WERI-Rb-1 (cell line): ENCODE results near the gene CIC.
"Not testable (repeated sequence)": the region's sequence is repeated elsewhere in the genome, so short reads cannot be mapped to it uniquely, and the experiment has no call there.

Source experiments
- DNase-seq: peaks from one replicate; pipeline ENCODE4 v3.0.0-alpha.2; 2020
- H3K27ac ChIP-seq: fragments of 250-450 bp; sonication (Bioruptor Pico); 2 replicates; pipeline ENCODE4 v1.5.1; 2020; ENCODE audit warnings: mild to moderate bottlenecking, moderate library complexity
- H3K27me3 ChIP-seq: fragments of 250-450 bp; sonication (Bioruptor Pico); 2 replicates; pipeline ENCODE4 v1.5.1; 2021; ENCODE audit warnings: mild to moderate bottlenecking, low read depth, moderate library complexity; ENCODE audit not compliant: insufficient read depth, severe bottlenecking
- H3K36me3 ChIP-seq: fragments of 250-450 bp; sonication (Bioruptor Pico); 2 replicates; pipeline ENCODE4 v1.5.1; 2020; ENCODE audit warnings: mild to moderate bottlenecking, moderate library complexity
- H3K4me3 ChIP-seq: 2 replicates; pipeline ENCODE4 v1.5.1; 2011; ENCODE audit warnings: low read depth, mild to moderate bottlenecking, control low read depth, low read length
- H3K9me3 ChIP-seq: fragments of 250-450 bp; sonication (Bioruptor Pico); 2 replicates; pipeline ENCODE4 v1.5.1; 2021; ENCODE audit warnings: mild to moderate bottlenecking, moderate library complexity; ENCODE audit not compliant: severe bottlenecking
- TF ChIP-seq, protein P1 (sequence below): IDR thresholded peaks from 2 replicates; pipeline ENCODE4 v1.5.1; 2011; ENCODE audit warnings: low read depth, mild to moderate bottlenecking, control low read depth, inconsistent platforms, low read length

CIC gene

GRCh38 chr19:42328854-42329253, 59.8 kb downstream of the CIC start:
- Histone ChIP-seq H3K27ac (peak overlapping the region; percentile 84), H3K27me3 (no peaks in the 10 kb centered on the region), H3K36me3 (no peaks in the 10 kb centered on the region; the same call in 1 of the 2 replicates), H3K4me3 (no peak overlapping the region), H3K9me3 (no peaks in the 10 kb centered on the region)
- TF ChIP-seq, protein P1, sequence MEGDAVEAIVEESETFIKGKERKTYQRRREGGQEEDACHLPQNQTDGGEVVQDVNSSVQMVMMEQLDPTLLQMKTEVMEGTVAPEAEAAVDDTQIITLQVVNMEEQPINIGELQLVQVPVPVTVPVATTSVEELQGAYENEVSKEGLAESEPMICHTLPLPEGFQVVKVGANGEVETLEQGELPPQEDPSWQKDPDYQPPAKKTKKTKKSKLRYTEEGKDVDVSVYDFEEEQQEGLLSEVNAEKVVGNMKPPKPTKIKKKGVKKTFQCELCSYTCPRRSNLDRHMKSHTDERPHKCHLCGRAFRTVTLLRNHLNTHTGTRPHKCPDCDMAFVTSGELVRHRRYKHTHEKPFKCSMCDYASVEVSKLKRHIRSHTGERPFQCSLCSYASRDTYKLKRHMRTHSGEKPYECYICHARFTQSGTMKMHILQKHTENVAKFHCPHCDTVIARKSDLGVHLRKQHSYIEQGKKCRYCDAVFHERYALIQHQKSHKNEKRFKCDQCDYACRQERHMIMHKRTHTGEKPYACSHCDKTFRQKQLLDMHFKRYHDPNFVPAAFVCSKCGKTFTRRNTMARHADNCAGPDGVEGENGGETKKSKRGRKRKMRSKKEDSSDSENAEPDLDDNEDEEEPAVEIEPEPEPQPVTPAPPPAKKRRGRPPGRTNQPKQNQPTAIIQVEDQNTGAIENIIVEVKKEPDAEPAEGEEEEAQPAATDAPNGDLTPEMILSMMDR: no peak
- no peak for DNase-seq

DNA sequence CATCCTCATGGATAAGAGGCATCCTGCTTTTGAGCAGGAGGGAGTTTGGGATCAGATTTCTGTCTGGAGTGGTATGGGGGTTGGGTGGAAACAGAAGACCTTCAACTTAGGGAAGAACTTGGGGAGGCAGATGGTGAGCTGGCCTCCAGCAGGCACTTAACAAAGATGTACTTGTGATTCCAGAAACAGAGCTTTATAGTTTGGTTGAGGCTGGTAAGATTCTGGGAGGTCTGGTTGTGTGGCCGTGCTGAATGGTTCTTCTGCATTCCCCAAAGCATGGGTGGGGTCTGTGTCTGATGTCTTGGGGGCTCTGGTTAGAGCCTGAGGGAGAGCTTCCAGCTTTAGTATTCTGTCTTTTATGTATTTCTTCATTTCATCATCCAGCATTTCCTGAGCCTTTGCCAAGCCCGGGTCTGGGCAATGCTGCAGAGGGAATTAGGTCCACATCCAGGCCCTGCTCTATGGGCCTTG, 61.2 kb downstream of the CIC start:
- DNase-seq: peak; percentile 81
- H3K36me3 ChIP-seq: no peaks in the 10 kb centered on the region; the same call in 1 of the 2 replicates
- H3K27me3 ChIP-seq: no peaks in the 10 kb centered on the region
- TF ChIP-seq, protein P1: no peak
- no peaks in the 10 kb centered on the region for H3K9me3 ChIP-seq
- H3K4me3 ChIP-seq: no peak overlapping the region
- H3K27ac ChIP-seq: peak overlapping the region; percentile 84

GRCh38 chr19:42331333-42331732, 62.3 kb downstream of the CIC start:
- H3K9me3 ChIP-seq, H3K4me3 ChIP-seq, DNase-seq, H3K36me3 ChIP-seq, H3K27me3 ChIP-seq: not testable (repeated sequence)
- H3K27ac ChIP-seq: peak overlapping the region; percentile 84; the same call in 1 of the 2 replicates

- Histone ChIP-seq H3K36me3 (peaks cover 16% of the 10 kb centered on the region), H3K27ac (no peak overlapping the region), H3K27me3 (no peaks in the 10 kb centered on the region), H3K4me3 (no peak overlapping the region), H3K9me3 (no peaks in the 10 kb centered on the region)
- TF ChIP-seq, protein P1: no peak
- DNase-seq: no peak
These were observed 63.0 kb downstream of the CIC start for GRCh38 chr19:42332059-42332458.

DNA sequence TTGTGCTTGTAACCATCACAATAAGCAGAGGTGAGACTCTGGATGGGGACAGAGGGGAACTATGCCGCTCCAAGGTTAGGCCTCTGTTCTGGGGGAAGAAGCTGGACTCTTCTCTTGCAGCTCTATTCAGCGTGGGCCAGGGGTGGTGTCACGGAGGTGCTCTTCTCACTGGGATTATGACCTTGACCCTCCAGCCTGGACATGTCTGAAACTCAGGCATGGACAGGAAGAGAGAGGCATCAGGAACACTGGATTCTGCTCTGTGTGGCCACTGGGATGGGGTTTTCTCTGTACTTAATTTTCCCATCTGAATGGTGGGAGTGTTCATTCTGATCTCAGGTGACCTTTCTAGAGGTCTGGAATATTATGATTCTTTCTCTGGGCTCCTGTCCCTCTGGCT, 64.0 kb downstream of the CIC start:
- H3K36me3 ChIP-seq: peaks cover 19% of the 10 kb centered on the region
- H3K27ac ChIP-seq: no peak overlapping the region
- TF ChIP-seq, protein P1: no peak
- DNase-seq: no peak
- H3K4me3 ChIP-seq: no peak overlapping the region
- H3K9me3 ChIP-seq: no peaks in the 10 kb centered on the region
- H3K27me3 ChIP-seq: no peaks in the 10 kb centered on the region

- H3K27me3 ChIP-seq: no peaks in the 10 kb centered on the region
- H3K36me3 ChIP-seq: peaks cover 20% of the 10 kb centered on the region
- no peak overlapping the region for H3K27ac ChIP-seq
- no peaks in the 10 kb centered on the region for H3K9me3 ChIP-seq
- DNase-seq: no peak
- TF ChIP-seq, protein P1: no peak
- no peak overlapping the region for H3K4me3 ChIP-seq
These were observed 65.1 kb downstream of the CIC start for GRCh38 chr19:42333975-42334696.
